ENCODE measurements around the gene ATP5F1E. TPM values are rescaled to one million over a fixed set of nuclear protein-coding genes. Genes with fewer than 3 reads are reported as not detected.

ATP5F1E gene
- total and polyA plus RNA-seq, 2 experiments from 2014 or later, result 12.9 to 211 TPM

DNA sequence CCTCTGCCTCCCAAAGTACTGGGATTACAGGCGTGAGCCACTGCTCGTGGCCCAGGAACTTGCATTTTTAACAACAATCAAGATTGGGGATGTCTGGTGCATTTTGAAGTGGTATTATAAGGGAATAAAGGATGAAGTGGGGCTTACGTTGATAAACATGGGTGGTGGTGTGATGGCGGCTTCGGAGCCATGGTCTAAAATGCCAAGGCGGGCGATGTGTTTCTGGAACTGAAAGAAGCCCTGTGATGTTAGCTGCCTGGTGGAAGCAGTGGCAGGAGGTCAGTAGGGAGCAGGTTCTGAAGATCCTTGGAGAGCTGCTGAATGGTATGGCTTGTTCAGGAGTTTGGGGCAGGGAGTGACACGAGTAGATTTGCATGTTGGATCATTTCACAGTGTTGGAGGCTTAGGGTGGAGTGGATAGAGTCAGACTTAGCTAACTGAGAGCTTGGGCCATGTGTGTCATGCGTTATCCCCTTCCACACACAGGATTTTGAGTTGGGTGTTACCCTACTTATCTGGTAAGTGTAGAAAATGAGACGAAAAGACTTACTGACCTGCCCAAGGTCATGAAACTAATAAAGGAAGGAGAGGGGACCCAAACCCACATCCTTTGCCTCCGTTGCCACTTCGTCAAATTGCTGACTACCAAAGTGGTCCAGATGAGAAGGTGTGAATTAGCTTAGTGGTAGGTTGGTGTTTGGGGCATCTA, 49.6 kb downstream of the ATP5F1E start:
- H3K36me3 ChIP-seq (ENCODE audit: insufficient read depth), result peaks cover 13% of the 10 kb centered on the region
- H3K4me3 ChIP-seq, result peak overlapping the region; percentile 94
- Mint-ChIP-seq H3K4me3 (peak overlapping the region; percentile 89), H3K27me3 (ENCODE audit: insufficient read depth, low read depth, poor library complexity) (peaks cover 10% of the 10 kb centered on the region), H3K27ac (peak overlapping the region; percentile 45; the same call in 1 of the 2 replicates), H3K4me1 (peaks cover 31% of the 10 kb centered on the region), H3K36me3 (ENCODE audit: low read depth) (peaks cover 24% of the 10 kb centered on the region), H3K9me3 (no peaks in the 10 kb centered on the region; the same call in 2 of the 3 replicates)
- H3K4me2 ChIP-seq, result peak overlapping the region; percentile 95
- H3K79me2 ChIP-seq (replicated peaks; ENCODE audit: insufficient read depth), result peaks cover 50% of the 10 kb centered on the region
- DNase-seq (ENCODE audit: low spot score) (no peak), ATAC-seq (no peak)
- no peaks in the 10 kb centered on the region for H3F3A ChIP-seq (replicated peaks; ENCODE audit: low read depth)
- H3K9me2 ChIP-seq (ENCODE audit: insufficient read depth), result no peaks in the 10 kb centered on the region; the same call in 1 of the 2 replicates
- TF ChIP-seq EZH2 (IDR thresholded peaks at IDR 0.05; ENCODE audit: low read depth, unreplicated experiment), result no peak
- no peak for TF ChIP-seq REST (IDR thresholded peaks at IDR 0.05; ENCODE audit: unreplicated experiment)
- no peak for TF ChIP-seq ZNF331 (CRISPR knock-in tag; IDR thresholded peaks at IDR 0.05; ENCODE audit: low read depth)
- no peak for TF ChIP-seq ETS1 (IDR thresholded peaks at IDR 0.05)
- TF ChIP-seq CREB1 (CRISPR knock-in tag; IDR thresholded peaks at IDR 0.05; ENCODE audit: low read depth), result no peak
- no peak for TF ChIP-seq EZH2phosphoT487 (IDR thresholded peaks at IDR 0.05; ENCODE audit: unreplicated experiment)
- no peak for TF ChIP-seq STAT1 (IDR thresholded peaks at IDR 0.05; ENCODE audit: unreplicated experiment)
- TF ChIP-seq JUNB (IDR thresholded peaks at IDR 0.05; ENCODE audit: unreplicated experiment), result no peak
- TF ChIP-seq CTCF (conservative IDR thresholded peaks at IDR 0.05; ENCODE audit: low read depth in 2 of 2), result no peak
- no peak for TF ChIP-seq ZNF114 (CRISPR knock-in tag; IDR thresholded peaks at IDR 0.05)
- TF ChIP-seq POLR2AphosphoS5 (IDR thresholded peaks at IDR 0.05; ENCODE audit: low read depth), result no peak
- TF ChIP-seq NANOG (IDR thresholded peaks at IDR 0.05; ENCODE audit: borderline replicate concordance), result no peak
- TF ChIP-seq, protein P1, sequence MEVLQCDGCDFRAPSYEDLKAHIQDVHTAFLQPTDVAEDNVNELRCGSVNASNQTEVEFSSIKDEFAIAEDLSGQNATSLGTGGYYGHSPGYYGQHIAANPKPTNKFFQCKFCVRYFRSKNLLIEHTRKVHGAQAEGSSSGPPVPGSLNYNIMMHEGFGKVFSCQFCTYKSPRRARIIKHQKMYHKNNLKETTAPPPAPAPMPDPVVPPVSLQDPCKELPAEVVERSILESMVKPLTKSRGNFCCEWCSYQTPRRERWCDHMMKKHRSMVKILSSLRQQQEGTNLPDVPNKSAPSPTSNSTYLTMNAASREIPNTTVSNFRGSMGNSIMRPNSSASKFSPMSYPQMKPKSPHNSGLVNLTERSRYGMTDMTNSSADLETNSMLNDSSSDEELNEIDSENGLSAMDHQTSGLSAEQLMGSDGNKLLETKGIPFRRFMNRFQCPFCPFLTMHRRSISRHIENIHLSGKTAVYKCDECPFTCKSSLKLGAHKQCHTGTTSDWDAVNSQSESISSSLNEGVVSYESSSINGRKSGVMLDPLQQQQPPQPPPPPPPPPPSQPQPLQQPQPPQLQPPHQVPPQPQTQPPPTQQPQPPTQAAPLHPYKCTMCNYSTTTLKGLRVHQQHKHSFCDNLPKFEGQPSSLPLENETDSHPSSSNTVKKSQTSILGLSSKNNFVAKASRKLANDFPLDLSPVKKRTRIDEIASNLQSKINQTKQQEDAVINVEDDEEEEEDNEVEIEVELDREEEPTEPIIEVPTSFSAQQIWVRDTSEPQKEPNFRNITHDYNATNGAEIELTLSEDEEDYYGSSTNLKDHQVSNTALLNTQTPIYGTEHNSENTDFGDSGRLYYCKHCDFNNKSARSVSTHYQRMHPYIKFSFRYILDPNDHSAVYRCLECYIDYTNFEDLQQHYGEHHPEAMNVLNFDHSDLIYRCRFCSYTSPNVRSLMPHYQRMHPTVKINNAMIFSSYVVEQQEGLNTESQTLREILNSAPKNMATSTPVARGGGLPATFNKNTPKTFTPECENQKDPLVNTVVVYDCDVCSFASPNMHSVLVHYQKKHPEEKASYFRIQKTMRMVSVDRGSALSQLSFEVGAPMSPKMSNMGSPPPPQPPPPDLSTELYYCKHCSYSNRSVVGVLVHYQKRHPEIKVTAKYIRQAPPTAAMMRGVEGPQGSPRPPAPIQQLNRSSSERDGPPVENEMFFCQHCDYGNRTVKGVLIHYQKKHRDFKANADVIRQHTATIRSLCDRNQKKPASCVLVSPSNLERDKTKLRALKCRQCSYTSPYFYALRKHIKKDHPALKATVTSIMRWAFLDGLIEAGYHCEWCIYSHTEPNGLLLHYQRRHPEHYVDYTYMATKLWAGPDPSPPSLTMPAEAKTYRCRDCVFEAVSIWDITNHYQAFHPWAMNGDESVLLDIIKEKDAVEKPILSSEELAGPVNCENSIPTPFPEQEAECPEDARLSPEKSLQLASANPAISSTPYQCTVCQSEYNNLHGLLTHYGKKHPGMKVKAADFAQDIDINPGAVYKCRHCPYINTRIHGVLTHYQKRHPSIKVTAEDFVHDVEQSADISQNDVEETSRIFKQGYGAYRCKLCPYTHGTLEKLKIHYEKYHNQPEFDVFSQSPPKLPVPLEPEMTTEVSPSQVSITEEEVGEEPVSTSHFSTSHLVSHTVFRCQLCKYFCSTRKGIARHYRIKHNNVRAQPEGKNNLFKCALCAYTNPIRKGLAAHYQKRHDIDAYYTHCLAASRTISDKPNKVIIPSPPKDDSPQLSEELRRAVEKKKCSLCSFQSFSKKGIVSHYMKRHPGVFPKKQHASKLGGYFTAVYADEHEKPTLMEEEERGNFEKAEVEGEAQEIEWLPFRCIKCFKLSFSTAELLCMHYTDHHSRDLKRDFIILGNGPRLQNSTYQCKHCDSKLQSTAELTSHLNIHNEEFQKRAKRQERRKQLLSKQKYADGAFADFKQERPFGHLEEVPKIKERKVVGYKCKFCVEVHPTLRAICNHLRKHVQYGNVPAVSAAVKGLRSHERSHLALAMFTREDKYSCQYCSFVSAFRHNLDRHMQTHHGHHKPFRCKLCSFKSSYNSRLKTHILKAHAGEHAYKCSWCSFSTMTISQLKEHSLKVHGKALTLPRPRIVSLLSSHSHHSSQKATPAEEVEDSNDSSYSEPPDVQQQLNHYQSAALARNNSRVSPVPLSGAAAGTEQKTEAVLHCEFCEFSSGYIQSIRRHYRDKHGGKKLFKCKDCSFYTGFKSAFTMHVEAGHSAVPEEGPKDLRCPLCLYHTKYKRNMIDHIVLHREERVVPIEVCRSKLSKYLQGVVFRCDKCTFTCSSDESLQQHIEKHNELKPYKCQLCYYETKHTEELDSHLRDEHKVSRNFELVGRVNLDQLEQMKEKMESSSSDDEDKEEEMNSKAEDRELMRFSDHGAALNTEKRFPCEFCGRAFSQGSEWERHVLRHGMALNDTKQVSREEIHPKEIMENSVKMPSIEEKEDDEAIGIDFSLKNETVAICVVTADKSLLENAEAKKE (CRISPR knock-in tag; IDR thresholded peaks at IDR 0.05), result no peak
- no peak overlapping the region for H2AFZ ChIP-seq
- no peaks in the 10 kb centered on the region for H3K27me3 ChIP-seq (ENCODE audit: insufficient read depth)
- H3K4me1 ChIP-seq (ENCODE audit: insufficient read depth), result peaks cover 20% of the 10 kb centered on the region
- H4K20me1 ChIP-seq (replicated peaks; ENCODE audit: insufficient read depth), result peaks cover 26% of the 10 kb centered on the region; the same call in 1 of the 2 replicates
- no peak overlapping the region for H3K27ac ChIP-seq (ENCODE audit: low read depth)
